Measurements from ENCODE around the gene DTNBP1.

Gene DTNBP1

DNA sequence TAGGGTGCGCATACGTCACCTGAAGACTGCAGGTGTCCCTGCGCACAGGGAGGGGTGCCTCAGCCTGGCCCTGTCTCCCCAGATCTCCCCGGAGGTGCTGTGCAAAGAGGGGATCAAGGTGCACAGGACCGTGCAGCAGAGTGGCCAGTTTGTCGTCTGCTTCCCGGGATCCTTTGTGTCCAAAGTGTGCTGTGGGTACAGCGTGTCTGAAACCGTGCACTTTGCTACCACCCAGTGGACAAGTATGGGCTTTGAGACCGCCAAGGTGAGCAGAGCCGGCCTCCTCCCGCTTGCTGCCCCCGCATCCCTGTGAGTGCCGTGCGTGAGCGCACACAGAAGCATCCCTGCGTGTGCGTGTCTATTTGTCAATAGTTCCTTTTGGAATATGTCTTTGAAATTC is 150.7 kb downstream of the DTNBP1 start:
- TF ChIP-seq, protein P1, sequence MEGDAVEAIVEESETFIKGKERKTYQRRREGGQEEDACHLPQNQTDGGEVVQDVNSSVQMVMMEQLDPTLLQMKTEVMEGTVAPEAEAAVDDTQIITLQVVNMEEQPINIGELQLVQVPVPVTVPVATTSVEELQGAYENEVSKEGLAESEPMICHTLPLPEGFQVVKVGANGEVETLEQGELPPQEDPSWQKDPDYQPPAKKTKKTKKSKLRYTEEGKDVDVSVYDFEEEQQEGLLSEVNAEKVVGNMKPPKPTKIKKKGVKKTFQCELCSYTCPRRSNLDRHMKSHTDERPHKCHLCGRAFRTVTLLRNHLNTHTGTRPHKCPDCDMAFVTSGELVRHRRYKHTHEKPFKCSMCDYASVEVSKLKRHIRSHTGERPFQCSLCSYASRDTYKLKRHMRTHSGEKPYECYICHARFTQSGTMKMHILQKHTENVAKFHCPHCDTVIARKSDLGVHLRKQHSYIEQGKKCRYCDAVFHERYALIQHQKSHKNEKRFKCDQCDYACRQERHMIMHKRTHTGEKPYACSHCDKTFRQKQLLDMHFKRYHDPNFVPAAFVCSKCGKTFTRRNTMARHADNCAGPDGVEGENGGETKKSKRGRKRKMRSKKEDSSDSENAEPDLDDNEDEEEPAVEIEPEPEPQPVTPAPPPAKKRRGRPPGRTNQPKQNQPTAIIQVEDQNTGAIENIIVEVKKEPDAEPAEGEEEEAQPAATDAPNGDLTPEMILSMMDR (IDR thresholded peaks at IDR 0.05; ENCODE audit: low read depth, low read length) = no peak
- no peak overlapping the region for H3K4me3 ChIP-seq (replicated peaks in 1 of 2; ENCODE audit: low read depth in 2 of 2, low read length in 2 of 2)
- no peak for DNase-seq (ENCODE audit: low read depth in 2 of 2)

DNA sequence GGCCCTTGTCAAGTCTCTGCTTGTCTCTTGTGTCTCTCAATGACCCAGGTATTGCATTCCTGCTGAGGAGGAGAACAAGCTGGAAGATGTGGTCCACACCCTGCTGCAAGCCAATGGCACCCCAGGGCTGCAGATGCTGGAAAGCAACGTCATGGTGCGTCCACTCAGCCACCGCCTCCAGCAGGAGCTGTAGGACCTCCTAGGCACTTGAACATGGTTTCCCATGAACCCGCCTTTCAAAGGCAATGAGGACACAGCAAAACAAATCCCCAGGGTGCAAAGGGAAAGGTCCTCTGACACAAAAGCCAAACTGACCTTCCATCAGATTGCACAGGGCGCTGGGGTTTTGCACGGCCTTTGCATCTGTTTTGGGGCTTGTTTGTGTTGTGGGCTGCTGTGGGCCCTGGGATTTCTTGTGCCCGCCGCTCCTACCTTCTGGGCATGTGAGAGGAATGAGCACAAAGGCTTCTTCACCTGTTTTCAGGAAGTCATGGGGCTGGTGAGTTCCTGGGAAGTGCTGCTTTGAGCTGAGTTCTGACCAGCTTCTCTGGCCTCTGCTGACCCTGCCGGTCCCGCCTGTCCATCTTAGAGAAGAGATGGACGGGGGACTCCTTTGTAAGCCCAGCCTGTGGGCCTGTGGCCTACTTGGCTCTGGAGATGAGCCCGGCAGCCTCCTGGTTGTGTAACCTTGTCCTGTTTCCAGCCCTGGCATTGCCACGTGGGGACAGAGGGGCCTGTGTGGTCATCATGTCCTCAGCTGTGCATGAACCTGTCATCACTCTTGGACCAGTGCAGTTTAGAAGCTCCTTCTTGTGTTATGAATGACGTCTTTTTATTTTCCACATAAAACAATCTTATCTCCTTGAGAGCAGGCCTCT is 151.3 kb downstream of the DTNBP1 start:
- TF ChIP-seq, protein P1 (IDR thresholded peaks at IDR 0.05; ENCODE audit: low read depth, low read length) = no peak
- no peak overlapping the region for H3K4me3 ChIP-seq (replicated peaks in 1 of 2; ENCODE audit: low read depth in 2 of 2, low read length in 2 of 2)
- DNase-seq (ENCODE audit: low read depth in 2 of 2) = no peak

DNA sequence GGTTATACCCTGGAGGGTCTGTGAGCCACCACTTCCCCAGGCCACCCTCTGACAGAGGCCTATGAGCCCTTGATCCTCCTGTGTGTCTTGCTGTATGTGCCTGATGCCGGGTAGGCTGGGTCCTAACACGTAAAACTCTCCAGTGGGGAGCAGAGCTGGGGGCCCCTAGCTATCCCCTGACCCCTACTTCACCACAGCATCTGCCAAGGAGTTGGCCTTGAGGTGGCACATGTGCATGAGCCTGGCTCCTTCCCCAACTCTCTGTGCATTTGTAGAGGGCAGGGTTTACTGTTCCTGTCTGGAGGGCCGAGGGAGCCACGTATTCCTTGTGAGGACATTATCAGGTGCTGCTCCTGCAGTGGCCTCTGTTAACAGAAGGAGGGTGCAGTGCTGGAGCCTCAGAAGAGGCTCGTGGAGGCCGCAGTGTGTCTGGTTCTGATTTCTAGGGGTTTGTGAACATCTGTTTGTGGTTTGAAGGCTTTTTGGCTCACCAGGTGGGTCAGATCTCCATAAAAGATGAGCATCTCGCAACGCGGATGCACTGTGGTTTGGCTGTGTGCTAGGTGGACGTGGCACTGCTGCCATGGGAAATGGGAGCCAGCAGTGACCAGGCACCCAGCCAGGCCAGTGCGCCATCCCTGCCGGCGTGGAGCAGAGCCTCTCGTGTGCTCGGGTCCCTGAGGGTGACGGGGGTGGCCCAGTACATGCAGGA is 152.1 kb downstream of the DTNBP1 start:
- DNase-seq (ENCODE audit: low read depth in 2 of 2) = no peak
- TF ChIP-seq, protein P1 (IDR thresholded peaks at IDR 0.05; ENCODE audit: low read depth, low read length) = no peak
- no peak overlapping the region for H3K4me3 ChIP-seq (replicated peaks in 1 of 2; ENCODE audit: low read depth in 2 of 2, low read length in 2 of 2)

DNA sequence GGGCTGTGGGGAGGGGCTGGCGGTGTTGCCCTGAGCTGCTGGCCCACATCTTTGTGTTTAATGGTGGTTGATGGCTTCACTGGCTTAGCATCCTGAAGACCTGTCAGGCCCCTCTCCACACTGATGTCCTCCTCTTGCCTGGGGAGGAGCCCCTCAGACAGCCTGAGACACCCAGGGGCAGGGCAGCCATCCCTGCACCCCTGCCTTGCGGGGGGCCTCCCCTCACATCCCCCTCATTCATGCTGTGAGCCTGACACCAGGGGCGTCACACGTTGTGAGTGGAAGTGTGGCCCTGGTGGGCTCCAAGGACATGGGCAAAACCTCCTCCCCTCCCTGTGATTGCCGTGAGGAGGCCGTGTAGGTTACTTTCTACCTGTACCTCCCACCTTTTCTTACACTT is 152.7 kb downstream of the DTNBP1 start:
- H3K4me3 ChIP-seq (replicated peaks in 1 of 2; ENCODE audit: low read depth in 2 of 2, low read length in 2 of 2) = no peak overlapping the region
- DNase-seq (ENCODE audit: low read depth in 2 of 2) = no peak
- TF ChIP-seq, protein P1 (IDR thresholded peaks at IDR 0.05; ENCODE audit: low read depth, low read length) = no peak

GRCh38 chr6:15509335-15509933 is 153.4 kb downstream of the DTNBP1 start:
- TF ChIP-seq, protein P1 (IDR thresholded peaks at IDR 0.05; ENCODE audit: low read depth, low read length) = no peak
- DNase-seq (ENCODE audit: low read depth in 2 of 2) = no peak
- H3K4me3 ChIP-seq (replicated peaks in 1 of 2; ENCODE audit: low read depth in 2 of 2, low read length in 2 of 2) = no peak overlapping the region

DNA sequence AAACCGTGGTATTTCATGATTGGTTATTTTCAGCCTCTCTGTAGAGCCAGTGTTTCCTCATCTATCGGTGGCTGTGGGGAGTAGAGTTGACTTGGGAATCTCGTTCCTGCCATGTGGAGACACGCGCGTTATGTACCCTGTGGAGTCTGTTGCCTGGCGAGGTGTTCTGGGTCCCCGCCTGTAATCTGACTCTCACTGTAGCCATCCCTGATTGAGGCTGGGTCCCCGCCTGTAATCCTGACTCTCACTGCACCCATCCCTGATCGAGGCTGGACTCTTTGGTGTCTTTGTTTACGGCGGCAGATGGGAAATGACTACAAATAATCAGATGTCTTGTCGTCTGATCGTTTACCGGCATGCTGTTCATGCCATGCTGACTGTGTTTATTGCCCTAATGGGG is 153.9 kb downstream of the DTNBP1 start:
- H3K4me3 ChIP-seq (replicated peaks in 1 of 2; ENCODE audit: low read depth in 2 of 2, low read length in 2 of 2) = no peak overlapping the region
- TF ChIP-seq, protein P1 (IDR thresholded peaks at IDR 0.05; ENCODE audit: low read depth, low read length) = no peak
- no peak for DNase-seq (ENCODE audit: low read depth in 2 of 2)
